Measurements from ENCODE around the gene DTD1. TPM values are rescaled to one million over a fixed set of nuclear protein-coding genes. Genes with fewer than 3 reads are reported as not detected.

Gene DTD1
- total RNA-seq, 2 experiments from 2014 or later = 49.2 to 55.4 TPM

DNA sequence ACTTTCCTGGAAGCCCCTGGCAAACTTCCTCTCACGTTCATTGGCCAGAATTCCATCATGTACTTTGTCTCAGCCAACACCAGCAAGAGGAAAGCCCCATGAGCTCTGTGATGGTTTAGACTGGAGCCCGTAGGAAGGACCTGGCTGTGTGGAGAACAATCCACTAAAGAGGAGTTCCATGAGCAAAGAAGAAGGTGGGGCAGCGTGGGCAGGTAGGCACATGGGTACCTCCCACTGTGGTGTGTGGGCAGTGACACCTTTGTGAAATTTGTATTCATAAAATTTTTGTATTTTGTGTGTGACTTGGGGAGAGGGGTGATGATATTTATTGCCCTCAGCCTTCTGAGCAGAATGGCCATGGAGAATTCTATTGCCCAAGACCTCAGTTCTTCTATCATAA lies 136.2 kb downstream of the DTD1 start:
- Mint-ChIP-seq H3K9me3 (peaks cover 2% of the 10 kb centered on the region), H3K27ac (no peak overlapping the region), H3K27me3 (no peaks in the 10 kb centered on the region), H3K4me1 (ENCODE audit: low read depth) (peaks cover 19% of the 10 kb centered on the region), H3K4me3 (no peak overlapping the region), H3K36me3 (peaks cover 12% of the 10 kb centered on the region)
- DNase-seq = no peak
- intact Hi-C loops (cut with micrococcal nuclease) = no loop called here
- ChIA-PET POLR2A (no interaction called here), CTCF (no interaction called here)

DNA sequence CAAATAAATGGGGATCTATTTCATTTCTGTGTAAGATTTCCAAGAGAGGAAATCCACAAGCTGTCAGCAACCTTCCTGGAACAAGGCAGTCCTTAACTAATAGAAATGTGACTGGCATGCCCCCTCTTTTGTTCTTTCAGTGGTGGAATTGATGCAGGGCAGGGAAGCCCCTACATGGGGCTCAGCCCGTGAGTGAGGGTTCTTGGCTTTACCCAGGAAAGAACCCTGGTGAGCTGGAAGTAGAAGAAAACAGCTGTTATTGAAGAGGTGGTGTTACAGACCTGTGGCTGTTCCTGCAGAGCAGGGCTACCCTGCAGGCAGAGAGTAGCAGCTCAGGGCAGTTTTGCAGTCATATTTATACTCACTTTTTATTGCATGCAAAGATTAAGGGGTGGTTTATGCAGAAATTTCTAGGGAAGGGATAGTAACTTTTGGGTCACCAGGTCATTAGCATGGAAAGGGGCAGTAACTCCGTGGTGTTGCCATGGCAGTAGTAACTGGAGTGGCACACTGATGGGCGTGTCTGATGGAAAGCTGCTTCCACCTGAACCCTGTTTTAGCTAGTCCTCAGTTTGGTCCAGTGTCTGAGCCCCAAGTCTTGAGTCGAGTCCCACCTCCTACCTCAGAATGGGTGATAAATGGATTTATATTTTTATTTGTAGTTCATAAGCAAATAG lies 137.1 kb downstream of the DTD1 start:
- no peak overlapping the region for H3K4me3 Mint-ChIP-seq
- CTCF ChIA-PET = no interaction called here
- no peak for DNase-seq
- peaks cover 4% of the 10 kb centered on the region for H3K36me3 Mint-ChIP-seq
- peaks cover 2% of the 10 kb centered on the region for H3K9me3 Mint-ChIP-seq
- peaks cover 19% of the 10 kb centered on the region for H3K4me1 Mint-ChIP-seq (ENCODE audit: low read depth)
- intact Hi-C loops (cut with micrococcal nuclease) = no loop called here
- no peaks in the 10 kb centered on the region for H3K27me3 Mint-ChIP-seq
- POLR2A ChIA-PET = no interaction called here
- no peak overlapping the region for H3K27ac Mint-ChIP-seq

DNA sequence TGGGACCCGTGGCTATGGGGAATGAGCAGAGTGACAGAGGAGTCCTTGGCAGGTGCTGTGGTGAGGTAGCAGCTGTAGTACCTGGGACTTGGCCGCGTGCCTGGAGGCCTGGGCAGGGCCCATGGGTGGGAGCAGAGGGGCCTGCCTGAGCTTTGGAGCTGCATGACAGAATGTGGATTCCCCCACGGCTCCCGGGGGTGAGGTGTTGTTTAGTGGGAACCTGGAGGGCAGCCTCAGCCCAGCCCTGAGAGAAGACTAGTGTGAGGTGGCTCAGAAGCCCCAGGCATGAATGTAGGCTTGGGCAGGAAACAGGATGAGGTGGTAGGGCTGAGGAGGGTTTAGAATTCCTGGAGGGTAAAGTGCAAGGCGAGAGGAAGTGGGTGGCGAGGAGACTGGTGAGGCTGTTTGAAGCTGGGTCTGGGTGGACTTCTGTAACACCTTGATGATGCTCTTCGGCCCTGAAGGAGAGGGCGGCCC lies 139.2 kb downstream of the DTD1 start:
- no peaks in the 10 kb centered on the region for H3K27me3 Mint-ChIP-seq
- H3K9me3 Mint-ChIP-seq = no peaks in the 10 kb centered on the region
- intact Hi-C loops (cut with micrococcal nuclease) = no loop called here
- H3K27ac Mint-ChIP-seq = no peak overlapping the region
- CTCF ChIA-PET = no interaction called here
- DNase-seq = no peak
- POLR2A ChIA-PET = no interaction called here
- peaks cover 21% of the 10 kb centered on the region for H3K4me1 Mint-ChIP-seq (ENCODE audit: low read depth)
- no peaks in the 10 kb centered on the region for H3K36me3 Mint-ChIP-seq
- H3K4me3 Mint-ChIP-seq = no peak overlapping the region

DNA sequence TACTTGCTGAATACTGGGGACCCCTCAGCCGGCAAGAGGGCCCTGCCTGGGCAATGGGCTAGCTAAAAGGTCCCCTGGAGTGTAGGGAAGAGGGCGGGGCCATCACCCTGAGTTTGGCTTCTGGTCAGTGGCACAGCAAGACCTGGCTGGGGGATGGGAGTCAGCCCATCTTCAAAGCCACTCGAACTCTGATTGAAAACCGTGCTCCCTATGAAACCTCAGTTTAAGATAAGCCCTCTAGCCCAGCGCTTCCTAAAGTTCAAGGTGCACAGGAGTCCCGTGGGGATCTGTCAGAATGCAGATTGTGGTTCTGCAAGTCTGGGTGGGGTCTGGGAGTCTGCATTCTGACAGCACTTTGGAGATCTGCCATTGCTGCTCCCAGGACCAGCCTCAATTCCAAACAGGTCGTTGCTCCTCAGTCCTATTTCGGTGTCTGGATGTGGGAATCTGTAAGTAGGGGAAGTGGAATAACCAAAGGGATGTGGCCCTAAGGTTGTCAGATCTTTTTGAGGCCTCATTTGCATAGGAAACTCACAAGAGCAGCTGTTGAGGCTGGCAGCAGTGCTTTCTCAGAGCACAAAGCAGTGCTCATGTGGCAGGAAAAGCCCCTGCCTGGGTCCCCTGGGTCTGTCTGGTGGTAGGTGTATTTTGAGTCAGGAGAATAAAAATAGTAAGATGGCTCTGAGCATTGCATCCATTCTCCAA lies 140.5 kb downstream of the DTD1 start:
- no peaks in the 10 kb centered on the region for H3K9me3 Mint-ChIP-seq
- peaks cover 21% of the 10 kb centered on the region for H3K4me1 Mint-ChIP-seq (ENCODE audit: low read depth)
- H3K27me3 Mint-ChIP-seq = no peaks in the 10 kb centered on the region
- CTCF ChIA-PET = no interaction called here
- POLR2A ChIA-PET = no interaction called here
- H3K4me3 Mint-ChIP-seq = no peak overlapping the region
- intact Hi-C loops (cut with micrococcal nuclease) = no loop called here
- H3K27ac Mint-ChIP-seq = no peak overlapping the region
- DNase-seq = no peak
- no peaks in the 10 kb centered on the region for H3K36me3 Mint-ChIP-seq

DNA sequence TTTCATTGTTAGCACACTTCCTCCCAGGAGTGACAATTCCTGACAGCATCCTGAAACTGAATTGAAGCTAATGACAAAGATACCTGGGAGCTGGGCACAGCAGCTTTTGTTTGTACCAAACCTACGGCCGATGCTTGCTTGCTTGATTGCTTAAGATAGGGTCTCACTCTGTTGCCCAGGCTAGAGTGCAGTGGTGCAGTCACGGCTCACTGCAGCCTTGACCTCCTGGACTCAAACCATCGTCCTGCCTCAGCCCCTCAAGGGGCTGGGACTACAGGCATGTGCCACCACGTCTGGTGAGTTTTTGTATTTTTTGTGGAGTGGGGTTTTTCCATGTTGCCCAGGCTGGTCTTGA lies 141.0 kb downstream of the DTD1 start:
- no peaks in the 10 kb centered on the region for H3K36me3 Mint-ChIP-seq
- no peaks in the 10 kb centered on the region for H3K27me3 Mint-ChIP-seq
- no peak overlapping the region for H3K4me3 Mint-ChIP-seq
- ChIA-PET CTCF (no interaction called here), POLR2A (no interaction called here)
- H3K4me1 Mint-ChIP-seq (ENCODE audit: low read depth) = peaks cover 21% of the 10 kb centered on the region
- intact Hi-C loops (cut with micrococcal nuclease) = no loop called here
- no peak for DNase-seq
- no peak overlapping the region for H3K27ac Mint-ChIP-seq
- no peaks in the 10 kb centered on the region for H3K9me3 Mint-ChIP-seq

DNA sequence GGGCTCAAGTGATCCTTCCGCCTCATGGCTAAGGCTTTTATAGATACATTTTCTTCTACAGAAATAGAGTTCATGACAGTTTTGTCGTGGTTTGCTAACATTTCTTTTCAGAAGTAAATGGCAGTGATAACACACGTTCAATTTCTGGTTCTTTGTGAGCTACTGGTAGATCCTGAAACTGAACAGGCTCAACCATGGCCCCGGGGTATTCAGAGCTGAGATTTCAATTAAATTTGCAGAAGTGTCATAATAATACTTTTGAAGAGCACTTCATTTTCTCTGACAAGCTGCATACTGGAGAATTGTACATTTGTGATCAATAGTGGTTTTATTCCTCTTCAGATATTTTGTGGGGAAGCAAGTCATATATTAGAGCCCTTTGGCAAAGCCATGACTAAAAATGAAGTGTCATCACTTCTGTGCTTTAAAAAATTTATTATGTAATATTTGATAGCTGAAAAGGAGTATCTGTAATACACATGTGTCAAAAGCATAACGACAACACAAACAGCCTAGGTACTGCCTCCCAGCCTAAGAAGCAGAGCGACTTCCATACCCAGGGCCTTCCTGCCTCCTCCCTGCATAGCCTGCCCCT lies 141.5 kb downstream of the DTD1 start:
- POLR2A ChIA-PET = no interaction called here
- intact Hi-C loops (cut with micrococcal nuclease) = no loop called here
- no peak overlapping the region for H3K4me3 Mint-ChIP-seq
- peaks cover 21% of the 10 kb centered on the region for H3K4me1 Mint-ChIP-seq (ENCODE audit: low read depth)
- CTCF ChIA-PET = no interaction called here
- H3K27ac Mint-ChIP-seq = no peak overlapping the region
- no peaks in the 10 kb centered on the region for H3K9me3 Mint-ChIP-seq
- no peak for DNase-seq
- no peaks in the 10 kb centered on the region for H3K27me3 Mint-ChIP-seq
- no peaks in the 10 kb centered on the region for H3K36me3 Mint-ChIP-seq

DNA sequence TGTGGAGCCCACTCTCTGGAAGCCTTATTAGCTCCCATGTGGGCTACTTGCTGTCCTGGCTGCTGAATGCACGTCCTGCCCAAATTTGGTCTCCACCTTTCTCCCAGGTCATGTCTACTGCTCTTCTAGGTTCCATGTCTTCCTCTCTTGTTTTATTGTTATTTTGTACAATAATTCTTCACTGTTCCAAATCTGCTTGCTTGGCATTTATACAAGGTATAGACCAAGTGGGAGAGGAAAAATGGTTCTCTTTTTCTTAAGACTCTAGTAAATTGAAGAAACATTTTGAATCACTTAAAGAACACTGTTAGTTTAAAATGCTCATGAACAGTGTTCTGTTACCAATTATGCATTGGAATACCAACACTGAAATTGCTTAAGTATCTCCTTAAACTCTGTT lies 144.1 kb downstream of the DTD1 start:
- Mint-ChIP-seq H3K4me1 (ENCODE audit: low read depth) (peaks cover 19% of the 10 kb centered on the region), H3K9me3 (no peaks in the 10 kb centered on the region), H3K27ac (no peak overlapping the region), H3K36me3 (peaks cover 3% of the 10 kb centered on the region), H3K4me3 (no peak overlapping the region), H3K27me3 (no peaks in the 10 kb centered on the region)
- CTCF ChIA-PET = no interaction called here
- POLR2A ChIA-PET = no interaction called here
- no peak for DNase-seq
- intact Hi-C loops (cut with micrococcal nuclease) = no loop called here

DNA sequence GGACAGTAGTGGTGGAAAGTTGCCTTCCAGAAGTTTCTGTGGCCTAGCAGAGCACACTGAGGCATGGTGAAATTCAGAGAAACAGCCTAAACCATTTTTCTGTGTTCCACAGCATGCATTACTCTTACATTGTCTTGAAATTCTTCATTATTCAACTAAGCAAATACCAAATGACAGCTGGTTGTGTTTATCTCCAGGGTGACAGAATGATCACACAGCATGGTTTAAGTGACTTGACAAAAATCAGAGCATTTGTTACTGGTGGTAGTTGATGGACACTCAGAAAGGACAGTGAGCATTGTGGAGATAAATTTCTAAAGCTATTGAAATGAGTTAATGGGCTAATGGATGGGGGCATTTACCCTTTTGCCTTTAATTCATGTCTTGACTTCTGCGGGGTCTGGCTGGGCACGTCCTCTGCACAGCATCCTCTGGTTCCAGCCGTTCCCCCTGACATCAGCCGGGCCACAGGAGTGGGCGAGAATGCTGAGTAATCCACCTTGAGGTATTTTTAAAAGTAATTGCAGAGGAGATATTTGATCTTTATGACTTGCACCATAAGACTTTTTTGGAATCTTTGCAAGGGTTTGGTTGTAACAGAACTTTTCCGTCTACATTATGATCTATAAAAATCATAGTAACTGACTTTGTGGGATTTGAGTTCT lies 146.8 kb downstream of the DTD1 start:
- CTCF ChIA-PET = interaction anchor here (1.5 kb wide), 1 partner anchor 59 kb away, joined by 4 read pairs; no protein-coding TSS in a partner anchor
- POLR2A ChIA-PET = no interaction called here
- no peaks in the 10 kb centered on the region for H3K9me3 Mint-ChIP-seq

DNA sequence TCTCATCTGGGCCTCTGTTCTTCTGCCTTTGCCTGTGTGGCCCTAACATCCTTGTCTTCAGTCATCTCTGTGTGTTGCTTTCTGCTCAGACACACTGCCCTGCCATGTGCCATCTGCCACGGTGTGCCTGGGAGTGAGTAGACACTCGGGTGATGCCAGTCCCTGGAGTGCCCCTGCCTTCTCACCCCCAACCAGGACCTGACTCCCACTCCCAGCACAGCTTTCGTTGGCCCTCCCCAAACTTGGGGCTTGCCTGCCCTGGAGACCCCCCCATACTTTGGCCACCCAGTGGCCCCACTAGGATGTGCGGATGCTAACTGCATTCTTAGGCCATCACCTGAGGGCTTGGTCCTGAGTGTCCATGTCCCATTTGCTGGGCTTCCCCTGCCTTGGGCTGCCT lies 149.3 kb downstream of the DTD1 start:
- no peaks in the 10 kb centered on the region for H3K27me3 Mint-ChIP-seq
- no peak overlapping the region for H3K4me3 Mint-ChIP-seq
- peaks cover 26% of the 10 kb centered on the region for H3K4me1 Mint-ChIP-seq (ENCODE audit: low read depth)
- no peak overlapping the region for H3K27ac Mint-ChIP-seq
- no peak for DNase-seq
- H3K36me3 Mint-ChIP-seq = peaks cover 3% of the 10 kb centered on the region
- intact Hi-C loops (cut with micrococcal nuclease) = no loop called here
- POLR2A ChIA-PET = no interaction called here
- no peaks in the 10 kb centered on the region for H3K9me3 Mint-ChIP-seq
- CTCF ChIA-PET = no interaction called here

More for the DNA sequence above, 146.8 kb downstream of the DTD1 start:
- peaks cover 3% of the 10 kb centered on the region for H3K36me3 Mint-ChIP-seq
- intact Hi-C loops (cut with micrococcal nuclease) = no loop called here
- no peaks in the 10 kb centered on the region for H3K27me3 Mint-ChIP-seq
- DNase-seq = no peak
- no peak overlapping the region for H3K27ac Mint-ChIP-seq
- H3K4me1 Mint-ChIP-seq (ENCODE audit: low read depth) = peaks cover 29% of the 10 kb centered on the region
- H3K4me3 Mint-ChIP-seq = no peak overlapping the region

DNA sequence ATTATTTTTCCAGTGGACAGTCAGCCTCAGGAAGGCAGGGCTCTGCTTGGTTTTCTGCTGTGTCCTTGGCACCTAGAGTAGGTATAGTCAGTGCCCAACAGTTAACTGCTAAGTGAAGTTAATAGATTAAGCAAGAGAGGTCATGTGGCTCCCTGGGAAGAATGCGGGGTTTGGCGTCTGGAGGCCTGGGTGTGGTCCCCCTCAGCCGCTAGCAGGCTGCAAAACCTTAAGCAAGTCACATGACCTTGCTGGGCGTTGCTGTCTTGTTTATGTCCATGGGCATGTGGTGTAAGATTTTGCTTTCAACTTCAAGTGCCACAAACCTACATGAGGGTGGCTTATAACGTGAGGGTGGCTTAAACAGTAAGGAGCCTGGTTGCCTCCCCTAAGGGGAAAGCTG lies 150.2 kb downstream of the DTD1 start:
- no peak overlapping the region for H3K4me3 Mint-ChIP-seq
- intact Hi-C loops (cut with micrococcal nuclease) = no loop called here
- H3K36me3 Mint-ChIP-seq = peaks cover 3% of the 10 kb centered on the region
- ChIA-PET POLR2A (no interaction called here), CTCF (no interaction called here)
- H3K9me3 Mint-ChIP-seq = no peaks in the 10 kb centered on the region
- peaks cover 26% of the 10 kb centered on the region for H3K4me1 Mint-ChIP-seq (ENCODE audit: low read depth)
- H3K27me3 Mint-ChIP-seq = no peaks in the 10 kb centered on the region
- no peak for DNase-seq
- no peak overlapping the region for H3K27ac Mint-ChIP-seq

DNA sequence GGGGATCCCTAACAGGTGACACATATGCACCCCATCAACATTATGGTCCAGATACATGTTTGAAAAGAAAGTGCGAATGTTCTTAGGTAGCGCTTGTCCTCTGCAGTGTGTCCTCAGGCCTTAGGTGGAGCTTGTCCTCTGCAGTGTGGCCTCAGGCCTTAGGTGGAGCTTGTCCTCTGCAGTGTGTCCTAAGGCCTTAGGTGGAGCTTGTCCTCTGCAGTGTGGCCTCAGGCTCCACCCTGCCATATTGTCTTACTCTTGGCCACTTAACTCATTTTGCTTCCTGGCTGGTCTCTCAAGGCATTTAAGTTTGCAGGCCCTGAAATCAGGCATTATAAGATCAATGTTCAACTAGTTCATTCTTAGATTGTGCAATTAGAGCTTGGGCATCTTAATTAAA lies 151.0 kb downstream of the DTD1 start:
- ChIA-PET POLR2A (no interaction called here), CTCF (no interaction called here)
- Mint-ChIP-seq H3K27ac (no peak overlapping the region), H3K4me3 (no peak overlapping the region), H3K27me3 (no peaks in the 10 kb centered on the region), H3K36me3 (peaks cover 3% of the 10 kb centered on the region), H3K4me1 (ENCODE audit: low read depth) (peaks cover 26% of the 10 kb centered on the region), H3K9me3 (no peaks in the 10 kb centered on the region)
- DNase-seq = no peak
- intact Hi-C loops (cut with micrococcal nuclease) = no loop called here

DNA sequence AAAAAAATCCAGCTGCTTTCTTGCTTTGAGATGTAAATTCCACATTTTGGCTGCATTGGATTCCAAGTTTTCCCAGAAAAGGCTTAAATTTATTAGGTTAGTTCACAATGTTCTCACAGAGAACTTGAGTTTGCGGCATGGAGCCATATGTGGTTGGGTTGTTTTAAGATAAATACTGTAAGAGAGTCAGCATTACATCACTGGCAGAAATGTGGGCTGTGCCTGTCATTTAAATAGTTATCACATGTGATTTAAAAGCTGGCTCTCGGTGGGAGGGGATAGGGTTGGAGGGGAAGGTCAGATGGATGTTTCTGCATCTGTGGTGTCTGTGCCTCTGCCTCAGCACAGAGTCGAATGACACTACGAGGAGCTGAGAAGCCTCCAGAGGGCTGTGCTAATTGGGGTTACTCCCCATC lies 151.9 kb downstream of the DTD1 start:
- peaks cover 3% of the 10 kb centered on the region for H3K36me3 Mint-ChIP-seq
- POLR2A ChIA-PET = no interaction called here
- no peak overlapping the region for H3K4me3 Mint-ChIP-seq
- H3K27me3 Mint-ChIP-seq = no peaks in the 10 kb centered on the region
- CTCF ChIA-PET = no interaction called here
- no peak for DNase-seq
- H3K4me1 Mint-ChIP-seq (ENCODE audit: low read depth) = peaks cover 26% of the 10 kb centered on the region
- intact Hi-C loops (cut with micrococcal nuclease) = no loop called here
- H3K27ac Mint-ChIP-seq = no peak overlapping the region
- no peaks in the 10 kb centered on the region for H3K9me3 Mint-ChIP-seq
